ENCODE measurements around the gene UCKL1. TPM values are rescaled to one million over a fixed set of nuclear protein-coding genes. Genes with fewer than 3 reads are reported as not detected.

Gene UCKL1
- total RNA-seq, 1 donor from 2014 or later = 49.7 TPM

DNA sequence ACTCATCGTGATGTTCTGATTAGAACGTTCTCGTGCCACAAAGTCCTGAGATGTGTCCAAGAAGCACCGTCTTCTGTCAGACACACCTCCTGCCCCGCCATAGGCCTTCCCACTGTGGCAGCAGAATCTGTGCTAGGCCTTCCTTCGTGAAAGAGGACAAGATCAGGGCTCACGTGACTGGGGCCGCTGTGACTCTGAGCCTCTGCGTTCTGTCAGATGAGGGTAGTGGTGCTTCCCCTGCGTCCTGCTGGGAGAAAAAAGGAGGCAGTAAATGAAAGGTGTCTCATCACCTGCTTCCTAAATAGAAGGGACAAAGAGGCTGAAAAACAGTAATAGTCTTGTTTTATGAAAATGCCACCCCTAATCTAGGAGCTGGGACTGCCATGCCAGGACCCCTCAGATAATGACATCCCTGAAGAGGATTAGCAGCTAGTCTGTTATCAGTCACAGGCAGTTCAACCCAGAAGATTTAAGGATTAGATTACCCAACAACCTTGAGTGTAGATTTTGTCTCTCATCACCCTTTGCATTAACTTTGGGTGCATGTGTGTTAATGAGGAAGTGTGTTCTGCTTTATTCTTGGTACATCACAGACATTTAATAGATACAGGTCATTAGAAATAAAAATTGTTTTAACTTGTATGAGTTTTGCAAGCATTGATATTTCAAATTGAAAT, 57.2 kb downstream of the UCKL1 start:
- Mint-ChIP-seq H3K9me3 (no peaks in the 10 kb centered on the region), H3K4me3 (no peak overlapping the region), H3K27ac (no peak overlapping the region), H3K27me3 (no peaks in the 10 kb centered on the region), H3K4me1 (peaks cover 68% of the 10 kb centered on the region), H3K36me3 (ENCODE audit: low read depth) (peaks cover 23% of the 10 kb centered on the region)
- no peak for ATAC-seq (ENCODE audit: low read depth)
- ChIA-PET POLR2A (no interaction called here), CTCF (interaction anchor here (0.7 kb wide), 1 partner anchor 9 kb away, joined by 3 read pairs; no protein-coding TSS in a partner anchor)
- intact Hi-C loops (cut with micrococcal nuclease) = loop anchor here (5.0 kb wide), 1 partner anchor 262 kb away; no protein-coding TSS in a partner anchor
- DNase-seq = no peak
- TF ChIP-seq, protein P1, sequence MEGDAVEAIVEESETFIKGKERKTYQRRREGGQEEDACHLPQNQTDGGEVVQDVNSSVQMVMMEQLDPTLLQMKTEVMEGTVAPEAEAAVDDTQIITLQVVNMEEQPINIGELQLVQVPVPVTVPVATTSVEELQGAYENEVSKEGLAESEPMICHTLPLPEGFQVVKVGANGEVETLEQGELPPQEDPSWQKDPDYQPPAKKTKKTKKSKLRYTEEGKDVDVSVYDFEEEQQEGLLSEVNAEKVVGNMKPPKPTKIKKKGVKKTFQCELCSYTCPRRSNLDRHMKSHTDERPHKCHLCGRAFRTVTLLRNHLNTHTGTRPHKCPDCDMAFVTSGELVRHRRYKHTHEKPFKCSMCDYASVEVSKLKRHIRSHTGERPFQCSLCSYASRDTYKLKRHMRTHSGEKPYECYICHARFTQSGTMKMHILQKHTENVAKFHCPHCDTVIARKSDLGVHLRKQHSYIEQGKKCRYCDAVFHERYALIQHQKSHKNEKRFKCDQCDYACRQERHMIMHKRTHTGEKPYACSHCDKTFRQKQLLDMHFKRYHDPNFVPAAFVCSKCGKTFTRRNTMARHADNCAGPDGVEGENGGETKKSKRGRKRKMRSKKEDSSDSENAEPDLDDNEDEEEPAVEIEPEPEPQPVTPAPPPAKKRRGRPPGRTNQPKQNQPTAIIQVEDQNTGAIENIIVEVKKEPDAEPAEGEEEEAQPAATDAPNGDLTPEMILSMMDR (IDR thresholded peaks at IDR 0.05) = no peak

DNA sequence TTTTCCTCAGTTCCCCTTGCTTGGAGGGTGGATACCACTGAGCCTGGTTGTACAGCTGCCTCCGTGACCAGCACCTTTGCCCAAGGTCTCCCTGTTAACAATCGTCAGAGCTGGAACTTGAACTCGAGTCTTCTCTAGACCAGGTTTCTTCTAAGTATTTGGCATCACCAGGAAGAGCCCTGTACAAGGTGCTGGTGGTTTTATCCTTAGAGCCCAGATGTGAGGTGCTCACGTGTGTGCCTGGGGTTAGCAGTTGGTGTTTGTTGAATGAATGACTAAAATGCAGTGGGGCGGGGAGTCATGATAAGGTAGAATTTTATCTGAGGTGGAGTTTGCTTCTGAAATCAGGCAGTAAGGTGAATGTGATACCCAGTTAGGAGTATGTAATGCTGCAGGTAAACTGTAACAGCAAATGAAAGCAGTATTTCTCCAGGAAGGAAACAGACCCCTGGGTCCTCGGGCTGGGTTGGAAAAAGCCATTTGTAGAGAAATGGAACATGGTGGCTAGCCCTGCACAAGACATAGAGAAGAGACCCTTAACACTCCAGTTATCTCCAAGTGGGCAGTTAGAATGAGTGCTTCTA, 58.1 kb downstream of the UCKL1 start:
- intact Hi-C loops (cut with micrococcal nuclease) = loop anchor here (5.0 kb wide), 1 partner anchor 261 kb away; no protein-coding TSS in a partner anchor
- no peak for DNase-seq
- ATAC-seq (ENCODE audit: low read depth) = no peak
- ChIA-PET CTCF (interaction anchor here (0.8 kb wide), 1 partner anchor 14 kb away, joined by 3 read pairs; no protein-coding TSS in a partner anchor), POLR2A (no interaction called here)
- Mint-ChIP-seq H3K4me3 (no peak overlapping the region), H3K27ac (no peak overlapping the region), H3K36me3 (ENCODE audit: low read depth) (peaks cover 21% of the 10 kb centered on the region), H3K9me3 (no peaks in the 10 kb centered on the region), H3K27me3 (no peaks in the 10 kb centered on the region), H3K4me1 (peaks cover 66% of the 10 kb centered on the region)
- TF ChIP-seq, protein P1 (IDR thresholded peaks at IDR 0.05) = no peak

DNA sequence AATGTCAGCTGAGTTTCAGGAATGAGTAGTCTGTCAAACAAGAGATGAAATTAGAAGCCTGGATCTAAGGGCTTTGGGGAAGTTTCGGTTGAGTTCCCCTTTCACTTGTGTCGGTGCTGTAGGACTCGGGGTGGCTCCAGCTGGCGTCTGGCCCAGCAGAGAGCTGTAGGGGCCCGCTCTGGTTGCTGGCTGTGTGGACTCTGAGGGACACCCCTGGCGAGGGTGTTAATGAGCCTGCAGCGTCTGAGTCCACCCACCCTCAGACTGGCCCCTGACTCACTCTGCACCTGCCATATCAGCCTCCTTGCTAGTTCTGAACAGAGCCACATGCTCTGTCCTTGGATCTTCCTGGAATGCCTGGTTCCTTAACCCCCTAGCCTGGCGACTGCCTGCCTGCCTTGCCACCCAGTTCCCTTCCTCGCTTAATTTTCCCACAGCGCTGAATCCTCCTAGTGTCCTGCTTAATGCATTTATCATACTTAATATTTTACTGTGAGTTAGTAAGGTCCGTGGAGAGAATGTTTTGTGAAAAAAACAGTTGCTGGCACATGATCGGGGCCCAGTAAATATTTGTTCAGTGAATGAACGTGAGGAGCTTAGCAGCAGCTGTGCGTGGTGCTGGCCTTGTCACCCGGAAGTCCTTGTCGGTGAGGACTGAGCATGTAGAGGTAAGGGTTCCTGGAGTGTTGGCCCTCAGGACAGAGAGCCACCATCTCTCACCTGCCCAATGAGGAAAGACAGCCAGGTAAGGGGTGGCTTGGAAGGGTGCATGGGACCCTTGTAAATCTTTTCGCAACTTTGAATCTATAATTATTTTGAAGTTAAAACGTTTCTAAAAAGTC, 59.7 kb downstream of the UCKL1 start:
- ChIA-PET POLR2A (interaction anchor here (1.0 to 4.1 kb wide), 4 partner anchors 32 to 376 kb away, joined by 3 to 25 read pairs (median 7); partner anchors contain the start of genes PPDPF, TPD52L2 and UCKL1), CTCF (interaction anchor here (1.0 kb wide), 1 partner anchor 359 kb away, joined by 3 read pairs; no protein-coding TSS in a partner anchor)
- peaks cover 59% of the 10 kb centered on the region for H3K4me1 Mint-ChIP-seq
- peak overlapping the region; percentile 88 for H3K4me3 Mint-ChIP-seq
- TF ChIP-seq, protein P1 (IDR thresholded peaks at IDR 0.05) = no peak
- peak; percentile 41 for DNase-seq
- peaks cover 17% of the 10 kb centered on the region for H3K36me3 Mint-ChIP-seq (ENCODE audit: low read depth)
- ATAC-seq (ENCODE audit: low read depth) = peak; percentile 38
- peak overlapping the region; percentile 90 for H3K27ac Mint-ChIP-seq
- no peaks in the 10 kb centered on the region for H3K9me3 Mint-ChIP-seq
- intact Hi-C loops (cut with micrococcal nuclease) = loop anchor here (1.0 to 5.0 kb wide), 2 partner anchors 82 to 259 kb away; no protein-coding TSS in a partner anchor
- no peaks in the 10 kb centered on the region for H3K27me3 Mint-ChIP-seq

DNA sequence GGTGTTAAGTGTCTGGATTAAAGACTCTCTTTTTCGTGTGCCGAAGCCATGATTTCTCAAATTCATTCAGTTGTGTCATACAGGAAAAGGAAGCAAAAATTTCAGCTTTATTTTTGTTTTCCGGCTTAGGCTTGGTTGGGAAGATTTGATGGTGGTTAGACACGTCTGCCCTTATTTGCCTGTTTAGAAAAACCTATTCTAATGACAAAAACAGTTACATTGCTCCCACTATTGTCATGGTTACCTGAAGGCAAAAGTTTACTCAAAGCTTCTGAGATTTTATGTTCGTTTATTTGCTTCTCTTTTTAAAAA, 60.3 kb downstream of the UCKL1 start:
- TF ChIP-seq, protein P1 (IDR thresholded peaks at IDR 0.05) = no peak
- intact Hi-C loops (cut with micrococcal nuclease) = loop anchor here (1.0 to 5.0 kb wide), 6 partner anchors 60 to 359 kb away; partner anchors contain the start of genes PTK6, TCEA2 and UCKL1
- H3K36me3 Mint-ChIP-seq (ENCODE audit: low read depth) = peaks cover 19% of the 10 kb centered on the region

More for the DNA sequence above, 60.3 kb downstream of the UCKL1 start:
- Mint-ChIP-seq H3K9me3 (no peaks in the 10 kb centered on the region), H3K27ac (peak overlapping the region; percentile 90), H3K27me3 (no peaks in the 10 kb centered on the region), H3K4me3 (peak overlapping the region; percentile 88), H3K4me1 (peaks cover 53% of the 10 kb centered on the region)
- no peak for ATAC-seq (ENCODE audit: low read depth)
- CTCF ChIA-PET = interaction anchor here (0.7 to 1.0 kb wide), 2 partner anchors 31 to 358 kb away, joined by 3 read pairs; partner anchors contain the start of gene TPD52L2
- POLR2A ChIA-PET = interaction anchor here (0.6 to 4.1 kb wide), 7 partner anchors 14 to 375 kb away, joined by 3 to 25 read pairs (median 4); partner anchors contain the start of genes PPDPF, TPD52L2 and UCKL1
- DNase-seq = no peak
